Vagina (tissue), 2 donors: ENCODE results near the gene RAB29. TPM values are rescaled to one million over a fixed set of nuclear protein-coding genes. Genes with fewer than 3 reads are reported as not detected.

Source experiments
- DNase-seq, 2 donors: peaks; one replicate each; pipeline ENCODE4 v3.0.0-alpha.2; 2017; ENCODE audit errors: extremely low spot score in 2 of 2
- H3K27ac ChIP-seq: fragments of 200-600 bp; sonication (generic); one replicate; pipeline ENCODE4 v1.5.1; 2019
- H3K27me3 ChIP-seq: fragments of 200-600 bp; sonication (generic); one replicate; pipeline ENCODE4 v1.5.1; 2019
- H3K36me3 ChIP-seq, 2 donors: fragments of 200-600 bp; sonication (generic); one replicate each; pipeline ENCODE4 v1.5.1; 2017 to 2019
- H3K4me1 ChIP-seq: fragments of 200-600 bp; sonication (generic); one replicate; pipeline ENCODE4 v1.5.1; 2019
- H3K4me3 ChIP-seq, 2 donors: fragments of 200-600 bp; sonication (generic); 1 replicate in 1 of 2; 2 replicates in 1 of 2; pipeline ENCODE4 v1.5.1; 2016 to 2019
- H3K9me3 ChIP-seq: fragments of 200-600 bp; sonication (generic); one replicate; pipeline ENCODE4 v1.5.1; 2019
- POLR2A ChIP-seq, 2 donors: fragments of 450-650 bp; IDR thresholded peaks; one replicate each; pipeline ENCODE4 v1.6.1; 2017; ENCODE audit warnings: antibody characterized with exemption in 2 of 2, mild to moderate bottlenecking in 2 of 2, moderate library complexity in 2 of 2
- POLR2AphosphoS5 ChIP-seq, 2 donors: sonication (generic); formaldehyde crosslinking; IDR thresholded peaks; one replicate each; pipeline ENCODE4 v1.9.0; 2017; ENCODE audit warnings: antibody characterized with exemption in 2 of 2, mild to moderate bottlenecking in 2 of 2, low read depth in 1 of 2; ENCODE audit not compliant: insufficient read depth in 1 of 2
- intact Hi-C: fragments of 100-400 bp; cut with DNase I; formaldehyde crosslinking; loops from one replicate; pipeline ENCODE4 v1.15.1; 2023
- total RNA-seq: library from RNA; depleted of rRNA; stranded (reverse); fragments of >200 nt; gene quantifications from one replicate; pipeline ENCODE4 v1.2.3, GENCODE V29; 2016
- TF ChIP-seq, protein P1 (sequence below), 3 experiments: fragments of 450-650 bp in 2 of 3; fragments of 200-600 bp in 1 of 3; sonication (generic) in 1 of 3; IDR thresholded peaks; one replicate each; pipeline ENCODE4 v1.5.1; 2017 to 2019; ENCODE audit warnings: antibody characterized with exemption in 3 of 3, mild to moderate bottlenecking in 2 of 3, moderate library complexity in 2 of 3

Gene RAB29
- total RNA-seq, 1 donor from 2014 or later: 7.9 TPM

DNA sequence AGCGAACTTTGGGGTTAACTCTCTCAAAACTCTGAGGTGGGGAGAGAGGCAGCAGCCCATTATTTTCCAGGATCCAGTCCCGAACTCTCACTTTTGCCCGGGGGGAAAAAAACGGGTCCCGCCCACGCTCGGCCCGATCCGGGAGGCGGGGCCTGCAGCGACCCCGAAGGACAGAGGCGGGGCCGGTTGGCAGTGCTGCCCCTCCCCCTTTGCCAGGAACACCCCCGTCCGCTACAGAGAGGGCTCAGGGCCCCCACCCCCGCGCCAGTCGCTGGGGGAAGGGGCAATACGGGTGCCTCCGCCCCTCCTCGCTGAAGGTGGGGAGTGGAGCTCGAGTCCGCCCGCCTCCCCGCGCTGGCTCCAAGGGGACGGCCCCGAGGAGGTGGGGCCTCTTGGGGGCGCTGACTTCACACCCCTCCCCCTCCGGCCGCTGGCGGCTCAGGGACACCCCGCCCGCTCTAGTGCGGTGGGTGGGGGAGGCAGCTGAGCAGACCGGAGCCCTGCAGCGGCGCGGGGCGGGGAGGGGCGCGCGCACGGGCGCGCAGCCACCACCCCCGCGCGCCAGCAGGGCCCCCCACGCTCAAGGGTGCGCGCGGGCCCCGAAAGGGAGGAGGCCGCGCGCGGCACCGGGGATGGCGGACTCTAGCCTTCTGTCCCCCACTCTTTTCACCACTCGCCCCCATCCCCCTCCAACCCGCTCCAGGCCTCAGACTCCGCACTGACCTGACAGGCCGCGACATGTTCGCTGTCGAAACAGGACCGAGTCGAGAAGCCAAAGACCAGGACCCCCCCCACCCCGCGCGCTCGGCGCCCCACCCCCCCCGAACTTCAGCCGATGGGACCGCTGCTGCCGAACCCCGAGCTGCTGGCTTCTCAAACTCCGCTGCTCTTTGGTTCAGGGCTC is 25.8 kb downstream of the RAB29 start:
- peaks cover 41% of the 10 kb centered on the region for H3K4me1 ChIP-seq
- H3K9me3 ChIP-seq: no peaks in the 10 kb centered on the region
- TF ChIP-seq, protein P1, sequence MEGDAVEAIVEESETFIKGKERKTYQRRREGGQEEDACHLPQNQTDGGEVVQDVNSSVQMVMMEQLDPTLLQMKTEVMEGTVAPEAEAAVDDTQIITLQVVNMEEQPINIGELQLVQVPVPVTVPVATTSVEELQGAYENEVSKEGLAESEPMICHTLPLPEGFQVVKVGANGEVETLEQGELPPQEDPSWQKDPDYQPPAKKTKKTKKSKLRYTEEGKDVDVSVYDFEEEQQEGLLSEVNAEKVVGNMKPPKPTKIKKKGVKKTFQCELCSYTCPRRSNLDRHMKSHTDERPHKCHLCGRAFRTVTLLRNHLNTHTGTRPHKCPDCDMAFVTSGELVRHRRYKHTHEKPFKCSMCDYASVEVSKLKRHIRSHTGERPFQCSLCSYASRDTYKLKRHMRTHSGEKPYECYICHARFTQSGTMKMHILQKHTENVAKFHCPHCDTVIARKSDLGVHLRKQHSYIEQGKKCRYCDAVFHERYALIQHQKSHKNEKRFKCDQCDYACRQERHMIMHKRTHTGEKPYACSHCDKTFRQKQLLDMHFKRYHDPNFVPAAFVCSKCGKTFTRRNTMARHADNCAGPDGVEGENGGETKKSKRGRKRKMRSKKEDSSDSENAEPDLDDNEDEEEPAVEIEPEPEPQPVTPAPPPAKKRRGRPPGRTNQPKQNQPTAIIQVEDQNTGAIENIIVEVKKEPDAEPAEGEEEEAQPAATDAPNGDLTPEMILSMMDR (IDR thresholded peaks at IDR 0.05): no peak
- peak; percentile 92 to 95 for TF ChIP-seq POLR2A (IDR thresholded peaks at IDR 0.05)
- TF ChIP-seq POLR2AphosphoS5 (IDR thresholded peaks at IDR 0.05; ENCODE audit: insufficient read depth in 1 of 2, low read depth in 1 of 2): peak; percentile 83 to 89
- intact Hi-C loops: no loop called here
- H3K4me3 ChIP-seq: peak overlapping the region; percentile 97 to 98
- H3K36me3 ChIP-seq: no peaks in the 10 kb centered on the region
- no peaks in the 10 kb centered on the region for H3K27me3 ChIP-seq
- DNase-seq: peak; percentile 96 to 97
- peak overlapping the region; percentile 100 for H3K27ac ChIP-seq

DNA sequence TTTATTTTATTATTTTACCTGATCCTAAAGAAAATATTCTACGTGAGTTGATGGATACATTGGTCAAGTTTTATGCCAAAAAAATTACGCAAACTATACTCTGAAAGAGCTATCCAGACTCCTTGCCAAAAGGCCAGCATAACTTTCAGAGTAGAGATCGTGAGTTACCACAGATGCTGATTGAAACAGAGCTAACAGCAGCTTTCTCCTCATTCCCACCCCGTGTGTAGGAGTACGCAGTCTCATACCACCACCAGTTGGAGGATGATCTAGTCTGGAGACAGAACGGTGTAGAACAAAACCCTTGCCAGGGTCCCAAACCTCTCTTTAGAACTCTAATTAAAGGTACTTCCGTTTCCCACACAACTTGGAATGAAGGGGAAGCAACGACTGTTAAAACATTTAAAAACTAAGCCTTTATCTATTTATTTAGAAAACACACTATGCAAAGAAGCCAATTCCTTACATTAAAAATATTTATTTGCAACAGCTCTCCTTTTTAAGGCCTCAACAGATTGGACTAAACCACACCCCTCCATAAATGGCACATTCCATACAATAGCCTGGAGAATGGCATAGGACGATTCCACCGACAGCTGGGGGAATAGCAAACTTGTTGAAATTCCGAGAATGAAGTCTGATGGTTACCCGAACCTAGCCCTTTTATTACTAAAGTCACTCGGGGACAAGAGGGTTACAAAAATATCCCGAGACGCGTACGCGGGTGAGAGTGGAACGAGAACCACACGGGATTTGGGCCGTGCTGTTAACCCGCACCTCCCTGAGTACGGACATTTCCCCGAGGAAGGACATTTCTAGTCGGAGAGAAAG is 26.7 kb downstream of the RAB29 start:
- peak overlapping the region; percentile 97 to 98 for H3K4me3 ChIP-seq
- no peak for DNase-seq
- no peaks in the 10 kb centered on the region for H3K27me3 ChIP-seq
- intact Hi-C loops: no loop called here
- peaks cover 50% of the 10 kb centered on the region for H3K4me1 ChIP-seq
- TF ChIP-seq, protein P1 (IDR thresholded peaks at IDR 0.05): no peak
- TF ChIP-seq POLR2A (IDR thresholded peaks at IDR 0.05) (no peak), POLR2AphosphoS5 (IDR thresholded peaks at IDR 0.05; ENCODE audit: insufficient read depth in 1 of 2, low read depth in 1 of 2) (no peak)
- H3K27ac ChIP-seq: peak overlapping the region; percentile 100
- H3K9me3 ChIP-seq: no peaks in the 10 kb centered on the region
- H3K36me3 ChIP-seq: no peaks in the 10 kb centered on the region

DNA sequence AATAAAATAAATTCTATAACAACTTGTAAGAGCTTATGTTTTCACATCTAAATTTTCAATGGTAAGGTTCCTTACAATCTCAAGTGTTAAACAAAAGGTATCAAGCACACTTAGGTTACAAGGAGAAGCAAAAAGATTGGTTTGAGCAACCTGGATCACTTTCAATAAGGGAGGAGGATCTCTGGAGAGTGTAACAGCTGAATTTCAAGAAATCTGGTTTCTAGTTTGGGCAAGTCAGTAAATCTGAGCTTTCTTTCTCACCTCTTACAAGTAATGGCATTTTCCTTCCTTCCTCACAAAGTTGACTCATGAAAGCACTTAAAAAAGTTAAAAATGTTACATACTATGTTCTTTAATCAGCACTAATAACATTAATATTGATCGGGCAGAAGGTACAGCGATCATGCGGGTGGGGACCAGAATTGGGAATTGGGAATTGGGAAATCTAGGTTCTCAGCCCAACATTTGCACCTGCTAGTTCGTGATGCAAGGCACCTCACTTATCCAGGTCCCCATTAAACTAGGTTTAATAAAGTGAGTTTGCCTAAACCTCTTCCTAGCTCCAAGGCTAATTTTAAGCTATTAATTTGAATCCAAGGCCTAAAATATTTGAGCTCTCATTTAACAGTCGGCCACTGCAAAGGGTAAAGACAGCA is 28.4 kb downstream of the RAB29 start:
- Histone ChIP-seq H3K27ac (peak overlapping the region; percentile 13), H3K27me3 (no peaks in the 10 kb centered on the region), H3K4me1 (peaks cover 63% of the 10 kb centered on the region)

DNA sequence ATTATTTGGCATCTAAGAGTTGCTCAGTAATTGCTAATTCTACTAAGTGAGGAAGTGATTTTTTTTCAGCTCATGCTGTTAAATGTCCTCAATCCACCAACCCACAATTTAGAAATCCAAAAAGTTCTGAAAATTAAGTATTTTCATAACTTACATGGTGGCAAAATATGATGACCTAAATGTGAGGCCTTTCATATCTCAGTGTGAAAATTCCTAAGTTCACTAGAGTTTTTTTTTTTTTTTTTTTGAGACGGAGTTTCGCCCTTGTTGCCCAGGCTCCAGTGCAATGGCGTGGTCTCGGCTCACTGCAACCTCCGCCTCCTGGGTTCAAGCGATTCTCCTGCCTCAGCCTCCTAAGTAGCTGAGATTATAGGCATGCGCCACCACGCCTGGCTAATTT is 30.9 kb downstream of the RAB29 start:
- Histone ChIP-seq H3K4me1 (peaks cover 77% of the 10 kb centered on the region), H3K27ac (no peak overlapping the region), H3K27me3 (no peaks in the 10 kb centered on the region), H3K36me3 (no peaks in the 10 kb centered on the region), H3K9me3 (no peaks in the 10 kb centered on the region), H3K4me3 (no peak overlapping the region)
- no peak for TF ChIP-seq POLR2AphosphoS5 (IDR thresholded peaks at IDR 0.05; ENCODE audit: insufficient read depth in 1 of 2, low read depth in 1 of 2)
- TF ChIP-seq, protein P1 (IDR thresholded peaks at IDR 0.05): no peak
- no peak for TF ChIP-seq POLR2A (IDR thresholded peaks at IDR 0.05)
- intact Hi-C loops: no loop called here
- DNase-seq: no peak

More for the DNA sequence above, 28.4 kb downstream of the RAB29 start:
- Histone ChIP-seq H3K4me3 (no peak overlapping the region), H3K9me3 (no peaks in the 10 kb centered on the region), H3K36me3 (no peaks in the 10 kb centered on the region)
- TF ChIP-seq POLR2AphosphoS5 (IDR thresholded peaks at IDR 0.05; ENCODE audit: insufficient read depth in 1 of 2, low read depth in 1 of 2) (no peak), POLR2A (IDR thresholded peaks at IDR 0.05) (no peak)
- TF ChIP-seq, protein P1 (IDR thresholded peaks at IDR 0.05): no peak
- intact Hi-C loops: no loop called here
- DNase-seq: no peak
